ENCODE data around the gene EPAS1.

GRCh38 chr2:46254474-46254873, 42.7 kb upstream of the EPAS1 start:
- TF ChIP-seq EZH2phosphoT487 (IDR thresholded peaks at IDR 0.05; ENCODE audit: borderline replicate concordance, low read length) (no peak), CTCF (conservative IDR thresholded peaks at IDR 0.05; ENCODE audit: low read depth, low read length) (no peak)
